ENCODE results near the gene B4GALNT3.

Gene B4GALNT3

DNA sequence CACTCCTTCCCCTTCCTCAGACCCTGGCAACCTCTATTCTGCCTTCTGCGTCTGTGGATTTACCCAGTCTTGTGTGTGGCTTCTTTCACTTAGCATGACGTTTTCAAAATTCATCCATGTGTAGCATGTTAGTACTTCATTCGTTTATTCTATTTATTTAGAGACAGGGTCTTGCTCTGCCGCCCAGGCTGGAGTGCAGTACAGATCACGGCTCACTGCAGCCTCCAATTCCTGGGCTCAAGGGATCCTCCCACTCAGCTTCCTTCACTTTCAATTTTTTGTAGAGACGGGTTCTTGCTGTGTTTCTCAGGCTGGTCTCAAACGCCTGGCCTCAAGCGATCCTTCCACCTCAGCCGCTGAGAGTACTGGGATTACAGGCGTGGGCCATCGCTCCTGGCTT, 37.0 kb downstream of the B4GALNT3 start:
- no peak for DNase-seq (ENCODE audit: low read depth, low spot score)
- H3K36me3 ChIP-seq (ENCODE audit: insufficient read depth, low read length), result no peaks in the 10 kb centered on the region
- no peak overlapping the region for H3K9ac ChIP-seq (ENCODE audit: insufficient read length)
- H3K9me3 ChIP-seq (ENCODE audit: low read depth, low read length), result no peaks in the 10 kb centered on the region
- H3K4me3 ChIP-seq, result no peak overlapping the region
- no peak for TF ChIP-seq FOXP2 (optimal IDR thresholded peaks at IDR 0.05; ENCODE audit: control extremely low read depth, extremely low read length, insufficient read depth)
- no peak overlapping the region for H3K27ac ChIP-seq

DNA sequence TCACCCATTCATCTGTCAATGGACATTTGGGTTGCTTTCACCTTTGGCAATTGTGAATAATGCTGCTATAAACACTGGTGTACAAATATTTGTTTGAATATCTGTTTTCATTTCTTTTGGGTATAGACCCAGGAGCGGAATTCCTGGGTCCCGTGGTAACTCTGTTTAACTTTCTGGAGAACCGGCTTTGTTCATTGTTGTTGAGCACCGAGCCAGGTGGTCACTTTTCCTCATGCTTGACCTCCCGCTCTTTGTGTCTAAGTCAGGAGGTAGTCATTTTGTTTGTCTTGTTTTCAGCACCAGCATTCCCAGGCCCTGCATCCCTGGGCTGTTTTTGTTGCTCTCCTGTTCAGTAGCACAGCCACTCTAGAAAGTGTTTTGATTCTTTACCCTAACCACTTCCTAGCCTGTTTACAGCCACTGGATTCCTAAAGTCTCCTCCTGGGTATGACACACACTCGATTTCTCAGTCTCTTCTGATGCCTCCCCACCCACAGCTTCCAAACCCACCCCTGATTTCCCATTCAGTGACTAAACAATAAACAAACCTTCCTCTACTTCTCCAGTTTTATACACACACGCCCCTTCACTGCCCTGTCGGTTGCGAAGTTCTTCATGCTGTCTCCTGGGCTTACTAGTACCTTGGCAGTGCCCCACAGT, 37.9 kb downstream of the B4GALNT3 start:
- DNase-seq (ENCODE audit: low read depth, low spot score), result no peak
- no peaks in the 10 kb centered on the region for H3K9me3 ChIP-seq (ENCODE audit: low read depth, low read length)
- no peak overlapping the region for H3K4me3 ChIP-seq
- no peak overlapping the region for H3K27ac ChIP-seq
- TF ChIP-seq EZH2 (IDR thresholded peaks at IDR 0.05) (no peak), FOXP2 (optimal IDR thresholded peaks at IDR 0.05; ENCODE audit: control extremely low read depth, extremely low read length, insufficient read depth) (no peak)
- H3K36me3 ChIP-seq (ENCODE audit: insufficient read depth, low read length), result no peaks in the 10 kb centered on the region
- H3K9ac ChIP-seq (ENCODE audit: insufficient read length), result no peak overlapping the region

DNA sequence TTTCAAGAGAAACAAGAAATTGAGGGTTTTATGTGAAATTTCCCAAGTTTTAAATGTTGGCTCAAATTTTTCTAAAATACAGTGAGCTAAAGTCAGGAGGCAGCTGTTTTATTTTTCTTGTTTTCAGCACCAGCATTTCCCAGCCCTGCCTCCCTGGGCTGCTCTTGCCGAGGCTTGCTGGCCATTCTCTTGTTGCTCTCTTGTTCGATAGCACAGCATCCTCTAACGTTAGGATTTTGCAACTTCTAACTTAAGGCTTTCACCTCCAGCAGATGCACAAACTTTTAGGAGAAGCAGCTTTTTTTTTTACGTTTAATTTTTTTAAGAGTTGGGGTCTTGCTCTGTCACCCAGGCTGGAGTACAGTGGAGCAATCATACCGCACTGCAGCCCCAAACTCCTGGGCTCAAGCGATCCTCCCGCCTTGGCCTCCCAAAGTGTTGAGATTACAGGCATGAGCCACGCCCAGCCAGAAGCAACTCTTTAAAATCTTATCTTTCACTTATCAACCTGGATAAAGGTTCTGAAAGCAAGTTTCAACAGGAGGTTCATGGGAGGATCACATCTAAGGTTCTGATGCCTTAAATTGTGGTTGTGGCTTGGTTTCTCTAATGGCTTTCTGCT, 40.2 kb downstream of the B4GALNT3 start:
- no peak overlapping the region for H3K9ac ChIP-seq (ENCODE audit: insufficient read length)
- no peak overlapping the region for H3K27ac ChIP-seq
- TF ChIP-seq EZH2 (IDR thresholded peaks at IDR 0.05), result no peak
- TF ChIP-seq POLR2AphosphoS5 (IDR thresholded peaks at IDR 0.05; ENCODE audit: borderline replicate concordance, low read depth, low read length), result no peak
- no peak for TF ChIP-seq FOXP2 (optimal IDR thresholded peaks at IDR 0.05; ENCODE audit: control extremely low read depth, extremely low read length, insufficient read depth)
- H3K9me3 ChIP-seq (ENCODE audit: low read depth, low read length), result no peaks in the 10 kb centered on the region
- H3K36me3 ChIP-seq (ENCODE audit: insufficient read depth, low read length), result no peaks in the 10 kb centered on the region
- DNase-seq (ENCODE audit: low read depth, low spot score), result no peak
- H3K4me3 ChIP-seq, result no peak overlapping the region

DNA sequence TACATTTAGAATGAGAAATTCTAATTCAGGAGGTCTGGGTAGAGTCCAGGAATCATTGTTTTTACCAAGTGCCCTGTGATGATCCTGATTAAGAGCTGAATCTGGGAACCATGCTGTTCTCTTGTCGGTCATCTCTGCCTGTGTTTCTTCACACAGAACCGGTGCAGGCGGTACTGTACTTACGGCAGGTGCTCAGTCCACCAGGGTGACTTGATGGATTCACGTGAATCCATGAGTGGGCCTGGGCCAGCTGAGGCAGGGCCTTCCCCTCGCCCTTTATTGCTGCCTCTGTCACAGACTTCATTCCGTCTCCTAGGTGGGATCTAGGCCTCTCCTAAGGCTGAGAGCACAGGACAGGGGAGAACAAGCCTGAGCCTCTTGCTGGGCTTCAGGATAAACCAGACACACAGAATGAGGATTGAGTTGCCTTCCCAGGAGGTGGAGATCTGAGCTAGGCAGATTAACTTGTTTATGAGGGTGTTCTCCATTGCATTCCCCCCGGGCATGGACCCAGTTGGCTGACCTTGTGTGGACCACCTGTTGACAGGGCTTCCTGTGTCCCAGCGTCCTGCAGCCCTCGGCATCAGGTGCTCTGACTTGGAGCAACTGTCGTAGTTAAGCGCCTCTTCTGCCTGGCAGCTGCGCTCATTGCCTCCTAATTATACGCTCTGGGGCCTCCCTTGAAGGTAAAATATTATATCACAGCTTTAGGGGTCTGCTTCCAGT, 42.1 kb downstream of the B4GALNT3 start:
- TF ChIP-seq FOXP2 (optimal IDR thresholded peaks at IDR 0.05; ENCODE audit: control extremely low read depth, extremely low read length, insufficient read depth), result no peak
- DNase-seq (ENCODE audit: low read depth, low spot score), result no peak
- H3K27ac ChIP-seq, result no peak overlapping the region
- H3K9me3 ChIP-seq (ENCODE audit: low read depth, low read length), result no peaks in the 10 kb centered on the region
- no peaks in the 10 kb centered on the region for H3K36me3 ChIP-seq (ENCODE audit: insufficient read depth, low read length)
- no peak overlapping the region for H3K4me3 ChIP-seq
- no peak overlapping the region for H3K9ac ChIP-seq (ENCODE audit: insufficient read length)

DNA sequence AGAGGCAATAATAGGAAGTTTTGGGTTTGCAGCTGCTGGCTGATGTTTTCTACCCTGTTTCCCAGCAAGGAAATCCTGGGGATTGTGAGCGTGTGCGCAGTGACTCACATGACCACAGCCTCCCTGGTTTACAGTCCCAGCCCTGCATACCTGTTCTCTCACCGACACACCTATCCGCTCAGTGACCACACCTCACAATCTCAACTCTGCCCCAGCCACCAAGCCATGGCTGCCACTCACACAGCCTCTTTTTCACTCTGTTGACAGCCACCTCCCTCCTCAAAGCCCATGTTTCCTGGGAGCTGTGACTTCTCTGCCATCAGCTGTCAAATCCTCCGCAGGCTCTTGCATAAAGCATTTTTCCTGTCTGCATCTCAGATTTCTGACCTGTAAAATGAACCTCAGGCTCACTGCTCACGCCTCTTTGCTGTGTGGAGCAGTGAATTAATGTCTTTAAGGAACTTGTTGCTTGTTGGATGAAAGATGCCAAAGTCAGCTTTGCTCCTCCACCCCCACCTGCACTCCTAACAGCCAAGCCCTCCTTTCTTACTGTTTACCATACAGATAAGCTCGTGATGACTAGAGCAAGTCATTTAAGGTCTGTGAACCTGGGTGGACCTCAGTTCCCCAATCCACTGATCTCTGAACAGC, 43.5 kb downstream of the B4GALNT3 start:
- H3K9ac ChIP-seq (ENCODE audit: insufficient read length), result no peak overlapping the region
- no peak for DNase-seq (ENCODE audit: low read depth, low spot score)
- TF ChIP-seq POLR2AphosphoS5 (IDR thresholded peaks at IDR 0.05; ENCODE audit: borderline replicate concordance, low read depth, low read length), result no peak
- no peak for TF ChIP-seq EZH2 (IDR thresholded peaks at IDR 0.05)
- no peak for TF ChIP-seq FOXP2 (optimal IDR thresholded peaks at IDR 0.05; ENCODE audit: control extremely low read depth, extremely low read length, insufficient read depth)
- no peak overlapping the region for H3K27ac ChIP-seq
- no peaks in the 10 kb centered on the region for H3K36me3 ChIP-seq (ENCODE audit: insufficient read depth, low read length)
- H3K9me3 ChIP-seq (ENCODE audit: low read depth, low read length), result no peaks in the 10 kb centered on the region
- no peak overlapping the region for H3K4me3 ChIP-seq

DNA sequence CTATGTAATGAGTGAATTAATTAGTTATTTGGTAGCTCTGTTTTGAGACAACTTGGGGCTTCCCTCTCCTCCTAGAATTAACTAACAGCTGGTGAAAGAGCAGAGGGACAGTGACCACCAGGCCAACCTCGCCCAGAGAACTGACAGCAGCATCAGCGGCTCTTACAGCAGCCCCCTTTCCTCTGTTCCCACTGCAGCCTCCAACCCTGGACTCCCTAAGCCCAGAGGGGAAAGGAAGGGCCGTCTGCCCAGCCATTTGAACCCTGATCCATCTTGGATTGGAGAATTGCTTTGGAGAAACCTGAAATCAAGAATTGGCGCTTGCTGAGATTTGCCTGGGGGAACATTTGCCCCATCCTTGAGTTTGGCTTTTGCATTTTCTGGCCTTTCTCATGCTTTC, 45.5 kb downstream of the B4GALNT3 start:
- Histone ChIP-seq H3K36me3 (ENCODE audit: insufficient read depth, low read length) (no peaks in the 10 kb centered on the region), H3K9ac (ENCODE audit: insufficient read length) (no peak overlapping the region), H3K27ac (no peak overlapping the region), H3K9me3 (ENCODE audit: low read depth, low read length) (no peaks in the 10 kb centered on the region), H3K4me3 (no peak overlapping the region)
- TF ChIP-seq POLR2AphosphoS5 (IDR thresholded peaks at IDR 0.05; ENCODE audit: borderline replicate concordance, low read depth, low read length) (no peak), EZH2 (IDR thresholded peaks at IDR 0.05) (no peak), FOXP2 (optimal IDR thresholded peaks at IDR 0.05; ENCODE audit: control extremely low read depth, extremely low read length, insufficient read depth) (no peak)
- DNase-seq (ENCODE audit: low read depth, low spot score), result no peak

DNA sequence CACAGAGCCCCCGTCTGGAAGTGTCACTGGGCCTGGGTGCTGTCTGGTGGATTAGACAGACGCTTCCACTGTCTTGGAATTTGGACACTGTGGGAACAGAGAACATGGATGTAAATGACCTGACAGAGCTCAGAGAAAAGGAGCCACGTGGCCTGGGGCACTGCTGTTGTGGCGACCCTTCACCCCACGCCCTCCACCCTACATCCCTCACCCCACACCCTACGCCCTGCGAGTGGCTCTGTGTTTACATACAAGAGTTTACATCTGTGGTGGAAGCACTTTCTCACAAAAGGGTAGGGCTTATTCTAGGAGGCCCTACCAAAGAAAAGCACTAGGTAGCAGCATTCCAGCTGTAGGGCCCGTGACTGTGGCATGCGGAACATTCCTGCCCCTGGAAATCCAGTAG, 47.7 kb downstream of the B4GALNT3 start:
- no peaks in the 10 kb centered on the region for H3K36me3 ChIP-seq (ENCODE audit: insufficient read depth, low read length)
- H3K4me3 ChIP-seq, result no peak overlapping the region
- TF ChIP-seq POLR2AphosphoS5 (IDR thresholded peaks at IDR 0.05; ENCODE audit: borderline replicate concordance, low read depth, low read length) (no peak), EZH2 (IDR thresholded peaks at IDR 0.05) (no peak), FOXP2 (optimal IDR thresholded peaks at IDR 0.05; ENCODE audit: control extremely low read depth, extremely low read length, insufficient read depth) (no peak)
- H3K27ac ChIP-seq, result no peak overlapping the region
- no peak for DNase-seq (ENCODE audit: low read depth, low spot score)
- no peaks in the 10 kb centered on the region for H3K9me3 ChIP-seq (ENCODE audit: low read depth, low read length)
- H3K9ac ChIP-seq (ENCODE audit: insufficient read length), result no peak overlapping the region

DNA sequence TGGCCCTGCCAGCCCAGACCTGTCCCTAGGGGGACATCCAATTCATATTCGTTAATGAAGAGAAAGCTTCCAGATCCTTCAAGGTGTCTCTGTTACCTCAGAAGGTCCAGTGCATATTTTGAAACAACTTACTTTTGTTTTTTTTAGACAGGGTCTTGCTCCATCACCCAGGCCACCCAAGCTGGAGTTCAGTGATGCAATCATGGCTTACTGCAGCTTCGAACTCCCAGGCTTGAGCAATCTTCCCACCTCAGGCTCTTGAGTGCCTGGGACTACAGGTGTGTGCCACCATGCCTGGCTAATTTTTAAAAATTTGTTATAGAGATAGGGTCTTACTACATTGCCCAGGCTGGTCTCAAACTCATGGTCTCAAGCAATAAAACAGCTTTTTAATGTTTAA, 48.4 kb downstream of the B4GALNT3 start:
- TF ChIP-seq POLR2AphosphoS5 (IDR thresholded peaks at IDR 0.05; ENCODE audit: borderline replicate concordance, low read depth, low read length) (no peak), EZH2 (IDR thresholded peaks at IDR 0.05) (no peak), FOXP2 (optimal IDR thresholded peaks at IDR 0.05; ENCODE audit: control extremely low read depth, extremely low read length, insufficient read depth) (no peak)
- no peak overlapping the region for H3K4me3 ChIP-seq
- no peak for DNase-seq (ENCODE audit: low read depth, low spot score)

More for the DNA sequence above, 48.4 kb downstream of the B4GALNT3 start:
- Histone ChIP-seq H3K9ac (ENCODE audit: insufficient read length) (no peak overlapping the region), H3K27ac (no peak overlapping the region), H3K9me3 (ENCODE audit: low read depth, low read length) (no peaks in the 10 kb centered on the region), H3K36me3 (ENCODE audit: insufficient read depth, low read length) (no peaks in the 10 kb centered on the region)

Measured in SK-N-MC (cell line).